Measurements from ENCODE around the gene CISD2. TPM values are rescaled to one million over a fixed set of nuclear protein-coding genes. Genes with fewer than 3 reads are reported as not detected.
"Not testable (repeated sequence)": the region's sequence is repeated elsewhere in the genome, so short reads cannot be mapped to it uniquely, and the experiment has no call there.

CISD2 gene
- 10 to 100 TPM; 14.3 to 14.4 TPM for total RNA-seq
- 17.7 to 26.0 reads per million in 2 donors for total RNA-seq

DNA sequence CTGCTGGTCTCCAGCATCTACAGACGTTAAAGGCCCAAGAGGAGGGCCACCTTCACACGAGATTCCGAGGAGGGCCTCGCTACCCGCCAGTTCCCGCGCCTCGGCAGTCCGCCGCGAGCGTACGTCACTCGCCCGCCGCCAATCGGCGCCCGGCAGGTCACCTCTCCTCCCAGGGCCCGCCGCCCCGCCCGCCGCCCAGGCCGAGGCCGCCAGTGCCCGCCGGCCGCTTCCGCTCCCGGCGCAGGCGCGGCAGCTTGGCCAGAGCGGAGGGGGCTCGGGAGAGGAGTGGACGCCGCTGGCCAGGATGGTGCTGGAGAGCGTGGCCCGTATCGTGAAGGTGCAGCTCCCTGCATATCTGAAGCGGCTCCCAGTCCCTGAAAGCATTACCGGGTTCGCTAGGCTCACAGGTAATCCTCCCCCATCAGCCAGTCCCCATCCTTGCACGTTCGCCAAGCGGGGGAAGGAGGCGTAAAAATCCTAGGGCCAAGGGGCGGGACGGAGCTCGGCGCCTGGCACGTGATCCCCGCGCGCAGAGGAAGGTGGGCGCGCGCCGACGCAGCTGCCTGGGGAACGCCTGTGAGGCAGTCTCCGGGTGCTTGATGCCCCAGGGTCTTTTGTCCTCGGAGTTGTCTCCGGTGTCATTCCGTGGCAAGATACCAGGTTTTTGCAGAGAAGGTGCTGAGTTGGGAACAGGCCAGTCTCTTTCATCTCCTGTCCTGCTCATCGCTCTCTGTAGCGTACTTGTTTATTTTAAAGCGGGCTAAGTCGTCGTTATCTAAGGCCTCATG is at the start of gene CISD2:
Gene CISD2 (plus strand): TSS at position 212 of the 788 bp plus-strand sequence. CDS start 93 bp downstream, at position 305.
- DNase-seq: peak; percentile 81 to 87 (median 85)
- Mint-ChIP-seq H3K36me3 (ENCODE audit: low read depth) (peaks cover 2% of the 10 kb centered on the region), H3K27ac (peak within 1 kb of the TSS; percentile 98), H3K27me3 (no peaks in the 10 kb centered on the region), H3K4me1 (peaks cover 39% of the 10 kb centered on the region), H3K4me3 (peak within 1 kb of the TSS; percentile 92)
- peak; percentile 86 for ATAC-seq
- no peaks in the 10 kb centered on the region for H3K9me3 ChIP-seq (ENCODE audit: control insufficient read depth, low read length, poor library complexity, severe bottlenecking)

GRCh38 chr4:102819100-102819499 is 49.7 kb upstream of the CISD2 start:
- Mint-ChIP-seq H3K4me3 (peak overlapping the region; percentile 95), H3K4me1 (peaks cover 65% of the 10 kb centered on the region)
- not testable (repeated sequence) for H3K27ac Mint-ChIP-seq; H3K27me3 Mint-ChIP-seq; DNase-seq; ATAC-seq; H3K36me3 Mint-ChIP-seq (ENCODE audit: low read depth); H3K9me3 ChIP-seq (ENCODE audit: control insufficient read depth, low read length, poor library complexity, severe bottlenecking)

DNA sequence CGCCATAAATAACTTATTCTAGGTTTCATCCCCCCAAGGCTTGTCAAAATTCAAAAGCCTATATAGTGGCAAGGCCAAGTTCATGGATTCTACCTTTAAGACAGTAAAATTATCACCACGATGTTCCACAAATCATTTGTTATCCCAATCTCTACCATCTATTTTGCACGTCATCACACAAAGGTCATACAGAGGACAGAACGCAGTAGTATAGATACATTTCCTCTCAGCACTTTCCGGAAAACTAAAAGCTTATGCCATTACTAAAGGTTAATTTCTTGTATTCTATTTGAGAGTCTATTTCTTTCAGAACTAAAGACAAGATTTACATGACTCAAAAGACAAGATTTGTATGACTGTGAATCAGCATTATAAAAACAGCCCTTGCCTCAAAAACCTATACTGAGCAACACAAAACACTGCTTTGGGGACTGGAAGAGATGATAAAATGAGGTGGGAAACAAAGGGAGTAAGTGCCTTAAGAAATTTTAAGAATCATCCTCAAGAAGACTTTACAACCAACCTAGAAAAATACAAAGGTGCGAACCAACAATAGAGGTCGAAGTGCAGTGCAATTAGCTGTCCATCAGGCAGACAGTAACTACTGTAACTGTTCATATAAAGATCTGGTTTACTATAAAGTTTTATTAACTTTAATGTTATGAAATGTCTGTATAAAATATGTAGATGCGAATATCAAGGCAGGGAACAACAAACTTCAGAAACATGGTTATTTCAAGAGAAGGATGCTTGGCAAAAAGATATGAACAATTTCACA is 49.0 kb upstream of the CISD2 start:
- peaks cover 8% of the 10 kb centered on the region for H3K36me3 Mint-ChIP-seq (ENCODE audit: low read depth)
- DNase-seq: peak in 1 of 3 donors; percentile 20
- H3K27me3 Mint-ChIP-seq: no peaks in the 10 kb centered on the region
- peak; percentile 77 for ATAC-seq
- no peak overlapping the region for H3K27ac Mint-ChIP-seq
- no peaks in the 10 kb centered on the region for H3K9me3 ChIP-seq (ENCODE audit: control insufficient read depth, low read length, poor library complexity, severe bottlenecking)
- H3K4me3 Mint-ChIP-seq: peak overlapping the region; percentile 95
- H3K4me1 Mint-ChIP-seq: peaks cover 65% of the 10 kb centered on the region

DNA sequence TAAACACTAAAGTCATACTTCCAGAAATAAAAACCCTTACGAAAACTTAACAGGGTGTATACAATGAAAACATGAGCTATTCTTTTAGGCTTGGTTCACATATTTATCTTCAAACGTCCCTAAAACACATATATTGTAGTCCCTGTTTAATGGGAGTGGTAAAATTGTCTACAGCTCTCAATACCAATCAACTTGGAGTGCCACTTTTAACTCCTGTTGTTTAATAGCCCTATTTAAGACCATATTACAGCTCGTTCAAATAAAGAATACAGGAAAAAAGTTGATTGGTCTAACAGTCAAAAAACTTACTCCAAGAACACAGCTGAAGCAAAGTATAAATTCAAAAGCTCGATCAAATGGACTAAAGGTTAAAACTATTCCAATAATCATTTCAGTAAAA is 45.3 kb upstream of the CISD2 start:
- no peak for ATAC-seq
- H3K9me3 ChIP-seq (ENCODE audit: control insufficient read depth, low read length, poor library complexity, severe bottlenecking): no peaks in the 10 kb centered on the region
- peaks cover 52% of the 10 kb centered on the region for H3K4me1 Mint-ChIP-seq
- DNase-seq: no peak
- H3K27ac Mint-ChIP-seq: no peak overlapping the region
- H3K36me3 Mint-ChIP-seq (ENCODE audit: low read depth): peaks cover 7% of the 10 kb centered on the region
- H3K4me3 Mint-ChIP-seq: peak overlapping the region; percentile 88
- no peaks in the 10 kb centered on the region for H3K27me3 Mint-ChIP-seq

DNA sequence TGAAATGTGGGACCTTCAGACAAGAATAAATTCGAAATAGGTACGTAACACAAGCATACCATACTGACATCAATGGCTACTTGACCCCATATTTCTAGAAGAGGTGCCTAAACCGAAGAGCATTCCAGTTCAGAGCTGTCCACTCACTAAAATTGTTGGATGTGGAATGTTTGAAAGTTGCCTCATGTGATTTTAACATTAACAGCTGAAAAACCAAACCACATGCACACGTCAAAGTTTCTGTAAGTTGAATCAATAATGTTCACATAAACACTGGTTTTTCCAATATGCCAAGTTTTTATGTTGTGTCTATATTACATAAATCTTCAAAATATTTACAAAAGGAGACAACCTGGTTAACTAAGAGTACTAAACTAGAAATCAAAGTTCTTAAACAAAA is 44.9 kb upstream of the CISD2 start:
- Mint-ChIP-seq H3K4me1 (peaks cover 50% of the 10 kb centered on the region), H3K27me3 (no peaks in the 10 kb centered on the region), H3K4me3 (peak overlapping the region; percentile 88), H3K27ac (no peak overlapping the region), H3K36me3 (ENCODE audit: low read depth) (peaks cover 7% of the 10 kb centered on the region)
- ATAC-seq (no peak), DNase-seq (no peak)
- no peaks in the 10 kb centered on the region for H3K9me3 ChIP-seq (ENCODE audit: control insufficient read depth, low read length, poor library complexity, severe bottlenecking)

- no peak overlapping the region for H3K27ac Mint-ChIP-seq
- DNase-seq: no peak
- peaks cover 7% of the 10 kb centered on the region for H3K36me3 Mint-ChIP-seq (ENCODE audit: low read depth)
- H3K9me3 ChIP-seq (ENCODE audit: control insufficient read depth, low read length, poor library complexity, severe bottlenecking): no peaks in the 10 kb centered on the region
- ATAC-seq: no peak
- no peak overlapping the region for H3K4me3 Mint-ChIP-seq
- H3K27me3 Mint-ChIP-seq: no peaks in the 10 kb centered on the region
- H3K4me1 Mint-ChIP-seq: peaks cover 54% of the 10 kb centered on the region
Observed at GRCh38 chr4:102824398-102824797, 44.4 kb upstream of the CISD2 start.

- Mint-ChIP-seq H3K27me3 (no peaks in the 10 kb centered on the region), H3K36me3 (ENCODE audit: low read depth) (peaks cover 2% of the 10 kb centered on the region), H3K4me3 (no peak overlapping the region), H3K27ac (no peak overlapping the region), H3K4me1 (peaks cover 48% of the 10 kb centered on the region)
- no peaks in the 10 kb centered on the region for H3K9me3 ChIP-seq (ENCODE audit: control insufficient read depth, low read length, poor library complexity, severe bottlenecking)
- ATAC-seq: no peak
- DNase-seq: no peak
Observed at GRCh38 chr4:102825261-102826091, 43.3 kb upstream of the CISD2 start.

GRCh38 chr4:102826105-102826889 is 42.5 kb upstream of the CISD2 start:
- ATAC-seq: no peak
- H3K4me1 Mint-ChIP-seq: peaks cover 41% of the 10 kb centered on the region
- no peak for DNase-seq
- peaks cover 2% of the 10 kb centered on the region for H3K36me3 Mint-ChIP-seq (ENCODE audit: low read depth)
- no peaks in the 10 kb centered on the region for H3K27me3 Mint-ChIP-seq
- H3K9me3 ChIP-seq (ENCODE audit: control insufficient read depth, low read length, poor library complexity, severe bottlenecking): no peaks in the 10 kb centered on the region
- no peak overlapping the region for H3K4me3 Mint-ChIP-seq
- no peak overlapping the region for H3K27ac Mint-ChIP-seq

DNA sequence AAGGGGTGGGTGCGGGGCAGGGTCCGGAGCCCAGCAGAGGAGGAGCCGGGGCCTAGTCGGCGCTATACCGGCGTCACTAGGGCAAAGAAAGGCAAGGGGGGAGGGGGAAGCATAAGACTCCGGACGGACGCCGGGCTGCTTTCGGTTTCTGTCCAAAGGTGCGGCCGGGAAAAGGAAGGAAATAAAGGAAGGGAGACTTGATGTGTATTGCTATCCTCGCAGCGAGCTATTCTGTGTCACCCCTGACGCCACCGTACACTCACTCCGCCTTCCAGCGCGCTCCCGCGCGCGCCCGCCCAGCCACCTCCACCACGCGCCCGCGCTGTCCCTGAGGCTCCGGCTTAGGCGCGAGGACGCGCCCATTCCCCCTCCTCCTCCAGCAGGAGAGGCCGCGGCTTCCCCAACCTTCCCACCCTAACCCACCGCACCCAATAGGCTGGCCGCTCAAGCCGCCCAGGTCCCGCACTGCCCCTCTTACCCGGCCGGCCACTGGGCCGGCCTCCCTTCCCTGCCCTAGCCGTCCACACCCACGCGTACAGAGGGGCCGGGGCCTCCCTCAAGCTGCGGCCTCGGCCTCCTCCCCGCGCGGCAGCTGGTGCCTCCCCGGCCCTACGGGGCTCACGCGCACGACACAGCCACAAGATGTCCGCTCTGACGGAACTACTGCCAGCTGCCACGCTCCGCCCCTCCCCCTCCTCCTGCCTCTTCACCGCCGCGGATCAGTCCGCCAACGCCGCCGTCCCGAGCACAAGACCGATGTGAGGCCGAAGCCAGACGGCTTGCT is 41.7 kb upstream of the CISD2 start, which contains the start of gene UBE2D3:
Gene UBE2D3 (minus strand): TSS at position 662 of the 784 bp plus-strand sequence. CDS start 1,043 bp downstream, outside the sequence.
- no peak within 1 kb of the TSS for H3K27ac Mint-ChIP-seq
- peaks cover 42% of the 10 kb centered on the region for H3K4me1 Mint-ChIP-seq
- no peak within 1 kb of the TSS for H3K4me3 Mint-ChIP-seq
- DNase-seq (peak; percentile 91 to 94 (median 92)), ATAC-seq (peak; percentile 57)
- no peaks in the 10 kb centered on the region for H3K27me3 Mint-ChIP-seq
- H3K36me3 Mint-ChIP-seq (ENCODE audit: low read depth): peaks cover 2% of the 10 kb centered on the region
- H3K9me3 ChIP-seq (ENCODE audit: control insufficient read depth, low read length, poor library complexity, severe bottlenecking): no peaks in the 10 kb centered on the region

GRCh38 chr4:102827674-102828496 is 40.9 kb upstream of the CISD2 start:
- Mint-ChIP-seq H3K27me3 (no peaks in the 10 kb centered on the region), H3K4me3 (no peak overlapping the region), H3K36me3 (ENCODE audit: low read depth) (peaks cover 4% of the 10 kb centered on the region), H3K4me1 (peaks cover 37% of the 10 kb centered on the region), H3K27ac (no peak overlapping the region)
- DNase-seq: peak; percentile 94 to 98 (median 96)
- no peaks in the 10 kb centered on the region for H3K9me3 ChIP-seq (ENCODE audit: control insufficient read depth, low read length, poor library complexity, severe bottlenecking)
- ATAC-seq: peak; percentile 78

- ATAC-seq (no peak), DNase-seq (no peak)
- no peaks in the 10 kb centered on the region for H3K9me3 ChIP-seq (ENCODE audit: control insufficient read depth, low read length, poor library complexity, severe bottlenecking)
- no peaks in the 10 kb centered on the region for H3K27me3 Mint-ChIP-seq
- no peak overlapping the region for H3K4me3 Mint-ChIP-seq
- no peak overlapping the region for H3K27ac Mint-ChIP-seq
- peaks cover 4% of the 10 kb centered on the region for H3K36me3 Mint-ChIP-seq (ENCODE audit: low read depth)
- peaks cover 31% of the 10 kb centered on the region for H3K4me1 Mint-ChIP-seq
Observed at GRCh38 chr4:102828497-102828808, 40.3 kb upstream of the CISD2 start.

All from T-helper 17 cell (primary cell).